ENCODE results near the gene FASN. TPM values are rescaled to one million over a fixed set of nuclear protein-coding genes. Genes with fewer than 3 reads are reported as not detected.

Gene FASN
- total and polyA plus RNA-seq, 2 of the 13 experiments (the other 11 are each of a cell fraction or from before 2014, with no cell fraction given), result 51.7 to 101 TPM

GRCh38 chr17:82129095-82129494 is 31.1 kb upstream of the FASN start:
- ATAC-seq (no peak), FAIRE-seq (peak; percentile 8), DNase-seq (ENCODE audit: low spot score) (no peak)
- no peak overlapping the region for H3K9ac ChIP-seq (ENCODE audit: insufficient read depth, low read depth, low read length)
- CTCF ChIA-PET (ENCODE audit: low intra/inter-chr PET ratio, low total read pairs), result no interaction called here
- POLR2A ChIA-PET, result no interaction called here
- no peak overlapping the region for H2AFZ ChIP-seq (ENCODE audit: low read length)
- no peaks in the 10 kb centered on the region for H3K79me2 ChIP-seq (ENCODE audit: insufficient read depth, low read length)
- H3K4me3 ChIP-seq (replicated peaks in 1 of 3; ENCODE audit: insufficient read depth in 1 of 3, low read depth in 2 of 3, low read length in 3 of 3), result no peak overlapping the region
- H3K27ac ChIP-seq (ENCODE audit: extremely low read length, insufficient read depth, low read length), result no peak overlapping the region
- in situ Hi-C loops (cut with HindIII; ENCODE audit: extremely low pct_ligation_motif_present, low pct_unique_long_range_greater_than_20kb) (no loop called here), intact Hi-C loops (cut with micrococcal nuclease; ENCODE audit: unreplicated experiment) (no loop called here)
- no peak overlapping the region for H3K4me2 ChIP-seq (ENCODE audit: low read depth, low read length)
- H3K36me3 ChIP-seq (replicated peaks in 1 of 2; ENCODE audit: control insufficient read depth in 1 of 2, insufficient read depth in 2 of 2, low read length in 2 of 2), result no peaks in the 10 kb centered on the region; a peak in 2 of 5 replicates
- no TSS peak for BruUV-seq (replicated peaks)
- peaks cover 6% of the 10 kb centered on the region; the same call in 1 of the 2 replicates for H3K4me1 ChIP-seq (ENCODE audit: insufficient read depth, low read length)
- no peaks in the 10 kb centered on the region for H3K27me3 ChIP-seq (ENCODE audit: control insufficient read depth in 1 of 2, insufficient read depth in 2 of 2, low read length in 2 of 2)
- H4K20me1 ChIP-seq (ENCODE audit: insufficient read depth, low read length), result no peaks in the 10 kb centered on the region
- no peaks in the 10 kb centered on the region for H3K9me3 ChIP-seq (ENCODE audit: low read length)
- TF ChIP-seq, protein P1, sequence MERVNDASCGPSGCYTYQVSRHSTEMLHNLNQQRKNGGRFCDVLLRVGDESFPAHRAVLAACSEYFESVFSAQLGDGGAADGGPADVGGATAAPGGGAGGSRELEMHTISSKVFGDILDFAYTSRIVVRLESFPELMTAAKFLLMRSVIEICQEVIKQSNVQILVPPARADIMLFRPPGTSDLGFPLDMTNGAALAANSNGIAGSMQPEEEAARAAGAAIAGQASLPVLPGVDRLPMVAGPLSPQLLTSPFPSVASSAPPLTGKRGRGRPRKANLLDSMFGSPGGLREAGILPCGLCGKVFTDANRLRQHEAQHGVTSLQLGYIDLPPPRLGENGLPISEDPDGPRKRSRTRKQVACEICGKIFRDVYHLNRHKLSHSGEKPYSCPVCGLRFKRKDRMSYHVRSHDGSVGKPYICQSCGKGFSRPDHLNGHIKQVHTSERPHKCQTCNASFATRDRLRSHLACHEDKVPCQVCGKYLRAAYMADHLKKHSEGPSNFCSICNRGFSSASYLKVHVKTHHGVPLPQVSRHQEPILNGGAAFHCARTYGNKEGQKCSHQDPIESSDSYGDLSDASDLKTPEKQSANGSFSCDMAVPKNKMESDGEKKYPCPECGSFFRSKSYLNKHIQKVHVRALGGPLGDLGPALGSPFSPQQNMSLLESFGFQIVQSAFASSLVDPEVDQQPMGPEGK (CRISPR knock-in tag; IDR thresholded peaks at IDR 0.05), result peak; percentile 60
- TF ChIP-seq AHR (CRISPR knock-in tag; IDR thresholded peaks at IDR 0.05), result peak; percentile 45; the same call in 1 of the 2 replicates
- 0 out of 2 replicates have a peak, but pooled peaks have one; percentile 46 for TF ChIP-seq JUND (CRISPR knock-in tag; IDR thresholded peaks at IDR 0.05)
- peak; percentile 31 for TF ChIP-seq CTCF (CRISPR knock-in tag; IDR thresholded peaks at IDR 0.05)
- TF ChIP-seq HNRNPLL (IDR thresholded peaks at IDR 0.05; ENCODE audit: low read depth, low read length, poor library complexity, severe bottlenecking), result no peak
- no peak for TF ChIP-seq FOXM1 (CRISPR knock-in tag; IDR thresholded peaks at IDR 0.05)
- TF ChIP-seq ZNF460 (CRISPR knock-in tag; IDR thresholded peaks at IDR 0.05; ENCODE audit: borderline replicate concordance), result 0 out of 2 replicates have a peak, but pooled peaks have one; percentile 18
- TF ChIP-seq ZMYM4 (CRISPR knock-in tag; IDR thresholded peaks at IDR 0.05), result no peak
- no peak for TF ChIP-seq ZNF124 (CRISPR knock-in tag; IDR thresholded peaks at IDR 0.05)
- WGBS (ENCODE audit: low lambda C conversion rate), result 93% methylated on average over 4 of the region's 4 CpGs

Data from HepG2 (cell line).